ENCODE measurements around the gene HOXB8. TPM values are rescaled to one million over a fixed set of nuclear protein-coding genes. Genes with fewer than 3 reads are reported as not detected.

The HOXB8 gene
- total and polyA plus RNA-seq, 2 donors (not counting 3 experiments of a cell fraction or from before 2014, with no cell fraction given), result 1.7 to 2.4 TPM

- FAIRE-seq (no peak), DNase-seq (ENCODE audit: low read depth, low spot score) (no peak)
- no peak overlapping the region for H3K4me3 ChIP-seq (replicated peaks in 1 of 3; ENCODE audit: insufficient read depth in 1 of 3, low read depth in 1 of 3, low read length in 3 of 3)
- TF ChIP-seq GATA2 (IDR thresholded peaks at IDR 0.05; ENCODE audit: insufficient read depth, insufficient read length, low read depth, low read length) (no peak), EZH2 (IDR thresholded peaks at IDR 0.05; ENCODE audit: borderline replicate concordance, low read depth, low read length, severe bottlenecking) (no peak), POLR2AphosphoS5 (IDR thresholded peaks at IDR 0.05; ENCODE audit: insufficient read depth, low read depth, low read length) (no peak), MAX (IDR thresholded peaks at IDR 0.05; ENCODE audit: insufficient read depth, insufficient read length) (no peak), POLR2A (IDR thresholded peaks at IDR 0.05; ENCODE audit: low read depth, low read length) (no peak), CTCF (IDR thresholded peaks at IDR 0.05; ENCODE audit: extremely low read depth in 1 of 2, insufficient read depth in 1 of 2, low read depth in 1 of 2, low read length in 2 of 2) (no peak), JUN (IDR thresholded peaks at IDR 0.05; ENCODE audit: borderline replicate concordance, insufficient read depth, insufficient read length, low read depth) (no peak), MYC (IDR thresholded peaks at IDR 0.05; ENCODE audit: low read depth, low read length) (no peak), FOS (IDR thresholded peaks at IDR 0.05; ENCODE audit: borderline replicate concordance, insufficient read depth, low read length) (no peak)
- H3K36me3 ChIP-seq (ENCODE audit: control insufficient read depth in 2 of 2, extremely low read depth in 1 of 2, insufficient read depth in 2 of 2, low read length in 2 of 2), result no peaks in the 10 kb centered on the region
- no peaks in the 10 kb centered on the region for H3K27me3 ChIP-seq (ENCODE audit: control insufficient read depth in 2 of 2, insufficient read depth in 2 of 2, low read length in 2 of 2)
- CTCF ChIA-PET, result interaction anchor here (0.9 to 1.5 kb wide), 6 partner anchors 8 to 341 kb away, joined by 3 to 4 read pairs (median 3); no protein-coding TSS in a partner anchor
- H3K79me2 ChIP-seq (ENCODE audit: control insufficient read depth, insufficient read depth, low read length), result peaks cover 86% of the 10 kb centered on the region
- POLR2A ChIA-PET, result no interaction called here
- H3K9me1 ChIP-seq (replicated peaks; ENCODE audit: control insufficient read depth, extremely low read depth, insufficient read depth, low read length), result no peaks in the 10 kb centered on the region
- intact Hi-C loops (cut with micrococcal nuclease), result no loop called here
- no peaks in the 10 kb centered on the region for H4K20me1 ChIP-seq (replicated peaks; ENCODE audit: control insufficient read depth, extremely low read depth, insufficient read depth, low read length)
- H3K9me3 ChIP-seq (replicated peaks; ENCODE audit: control insufficient read depth, insufficient read depth, low read length), result no peaks in the 10 kb centered on the region
- no peak overlapping the region for H3K9ac ChIP-seq (replicated peaks; ENCODE audit: extremely low read depth, insufficient read depth, low read length)
- H3K4me1 ChIP-seq (ENCODE audit: control insufficient read depth, extremely low read depth, insufficient read depth, low read length), result peaks cover 39% of the 10 kb centered on the region
- no peak overlapping the region for H3K4me2 ChIP-seq (ENCODE audit: insufficient read depth, low read length)
- H2AFZ ChIP-seq (ENCODE audit: low read depth, low read length), result no peak overlapping the region
- dilution Hi-C loops (cut with MboI; ENCODE audit: extremely low pct_ligation_motif_present, low sequenced_read_pairs), result no loop called here
- H3K27ac ChIP-seq (ENCODE audit: insufficient read depth, low read depth, low read length), result no peak overlapping the region
- no TSS peak for BruUV-seq (replicated peaks)
Measured at GRCh38 chr17:48601207-48601538, 13.9 kb downstream of the HOXB8 start.
